Mesenchymal stem cell (in vitro differentiated cells and primary cell): Measurements from ENCODE around the gene FAM163B.
"Not testable (repeated sequence)": the region's sequence is repeated elsewhere in the genome, so short reads cannot be mapped to it uniquely, and the experiment has no call there.

Experiments
- DNase-seq: peaks from one replicate; pipeline ENCODE4 v3.0.0-alpha.2; 2013
- H2AFZ ChIP-seq: one replicate; pipeline ENCODE4 v1.6.1; 2013; ENCODE audit warnings: low read depth, mild to moderate bottlenecking, control low read depth, inconsistent platforms, low read length, moderate library complexity
- H2AK5ac ChIP-seq: 2 replicates; pipeline ENCODE4 v1.6.1; 2013; ENCODE audit warnings: low read length, moderate library complexity, mild to moderate bottlenecking, inconsistent platforms; ENCODE audit not compliant: severe bottlenecking
- H2BK120ac ChIP-seq: one replicate; pipeline ENCODE4 v1.6.1; 2013; ENCODE audit warnings: low read depth, mild to moderate bottlenecking, inconsistent platforms, low read length, moderate library complexity
- H2BK12ac ChIP-seq, 2 experiments: one replicate each; pipeline ENCODE4 v1.6.1; 2013; ENCODE audit warnings: inconsistent platforms in 2 of 2, low read length in 2 of 2, mild to moderate bottlenecking in 2 of 2, moderate library complexity in 2 of 2, control low read depth in 1 of 2
- H2BK15ac ChIP-seq: one replicate; pipeline ENCODE4 v1.6.1; 2013; ENCODE audit warnings: mild to moderate bottlenecking, low read depth, inconsistent platforms; ENCODE audit not compliant: poor library complexity, severe bottlenecking
- H2BK5ac ChIP-seq: 2 replicates; pipeline ENCODE4 v1.6.1; 2013; ENCODE audit warnings: low read depth, mild to moderate bottlenecking, low read length, control low read depth, inconsistent platforms; ENCODE audit not compliant: poor library complexity, severe bottlenecking
- H3K14ac ChIP-seq, 2 experiments: one replicate each; pipeline ENCODE4 v1.6.1; 2013; ENCODE audit warnings: inconsistent platforms in 2 of 2, low read length in 2 of 2, control low read depth in 1 of 2, mild to moderate bottlenecking in 1 of 2, moderate library complexity in 1 of 2
- H3K18ac ChIP-seq, 2 experiments: one replicate each; pipeline ENCODE4 v1.6.1; 2013; ENCODE audit warnings: inconsistent platforms in 2 of 2, low read length in 2 of 2, control low read depth in 1 of 2, low read depth in 1 of 2, mild to moderate bottlenecking in 1 of 2
- H3K23ac ChIP-seq, 2 experiments: one replicate each; pipeline ENCODE4 v1.6.1; 2013; ENCODE audit warnings: inconsistent platforms in 2 of 2, low read length in 2 of 2, mild to moderate bottlenecking in 2 of 2, moderate library complexity in 2 of 2, control low read depth in 1 of 2
- H3K27ac ChIP-seq: 2 replicates; pipeline ENCODE4 v1.5.1; 2013; ENCODE audit warnings: mild to moderate bottlenecking, moderate library complexity, low read length, control low read depth, inconsistent platforms; ENCODE audit not compliant: poor library complexity, severe bottlenecking
- H3K27me3 ChIP-seq, 2 experiments: 2 replicates each; pipeline versions ENCODE4 v1.6.1 to v1.7.0; 2013; ENCODE audit warnings: low read length in 2 of 2, mild to moderate bottlenecking in 2 of 2, moderate library complexity in 2 of 2, control low read depth in 1 of 2, inconsistent platforms in 1 of 2; ENCODE audit not compliant: control insufficient read depth in 1 of 2, insufficient read depth in 1 of 2
- H3K36me3 ChIP-seq, 2 experiments: 2 replicates each; pipeline versions ENCODE4 v1.6.1 to v1.7.0; 2013; ENCODE audit warnings: low read length in 2 of 2, control low read depth in 1 of 2, inconsistent platforms in 1 of 2, low read depth in 1 of 2, mild to moderate bottlenecking in 1 of 2; ENCODE audit not compliant: insufficient read depth in 2 of 2, control insufficient read depth in 1 of 2
- H3K4ac ChIP-seq, 2 experiments: one replicate each; pipeline ENCODE4 v1.6.1; 2013; ENCODE audit warnings: inconsistent platforms in 2 of 2, low read length in 2 of 2, mild to moderate bottlenecking in 2 of 2, moderate library complexity in 2 of 2, control low read depth in 1 of 2, low read depth in 1 of 2
- H3K4me1 ChIP-seq: 2 replicates; pipeline ENCODE4 v1.6.1; 2013; ENCODE audit warnings: low read depth, low read length, control low read depth; ENCODE audit not compliant: control insufficient read depth, insufficient read depth
- H3K4me2 ChIP-seq: 2 replicates; pipeline ENCODE4 v1.6.1; 2013; ENCODE audit warnings: low read length, mild to moderate bottlenecking, inconsistent platforms; ENCODE audit not compliant: poor library complexity, severe bottlenecking
- H3K4me3 ChIP-seq, 2 experiments: 2 replicates each; pipeline versions ENCODE4 v1.5.1 to v1.7.0; 2013; ENCODE audit warnings: low read length in 2 of 2, mild to moderate bottlenecking in 2 of 2, control low read depth in 1 of 2, low read depth in 1 of 2; ENCODE audit not compliant: insufficient read depth in 1 of 2
- H3K79me1 ChIP-seq: replicated peaks from 2 replicates; pipeline ENCODE4 v1.6.1; 2013; ENCODE audit warnings: mild to moderate bottlenecking, control low read depth, low read length, inconsistent platforms; ENCODE audit not compliant: poor library complexity, severe bottlenecking
- H3K9ac ChIP-seq: 2 replicates; pipeline ENCODE4 v1.7.0; 2013; ENCODE audit warnings: mild to moderate bottlenecking, low read length, moderate library complexity
- H3K9me3 ChIP-seq: 2 replicates; pipeline ENCODE4 v1.7.0; 2013; ENCODE audit warnings: mild to moderate bottlenecking, low read length; ENCODE audit not compliant: control insufficient read depth
- H4K8ac ChIP-seq: one replicate; pipeline ENCODE4 v1.6.1; 2013; ENCODE audit warnings: inconsistent platforms, mild to moderate bottlenecking, low read length, moderate library complexity
- H4K91ac ChIP-seq: one replicate; pipeline ENCODE4 v1.6.1; 2013; ENCODE audit warnings: mild to moderate bottlenecking, low read length, inconsistent platforms
- WGBS: methylation state at CpG from one replicate; pipeline ENCODE4 v1.1.7; 2013; ENCODE audit warnings: mixed read lengths; 5-methylcytosine and 5-hydroxymethylcytosine counted together

FAM163B gene

DNA sequence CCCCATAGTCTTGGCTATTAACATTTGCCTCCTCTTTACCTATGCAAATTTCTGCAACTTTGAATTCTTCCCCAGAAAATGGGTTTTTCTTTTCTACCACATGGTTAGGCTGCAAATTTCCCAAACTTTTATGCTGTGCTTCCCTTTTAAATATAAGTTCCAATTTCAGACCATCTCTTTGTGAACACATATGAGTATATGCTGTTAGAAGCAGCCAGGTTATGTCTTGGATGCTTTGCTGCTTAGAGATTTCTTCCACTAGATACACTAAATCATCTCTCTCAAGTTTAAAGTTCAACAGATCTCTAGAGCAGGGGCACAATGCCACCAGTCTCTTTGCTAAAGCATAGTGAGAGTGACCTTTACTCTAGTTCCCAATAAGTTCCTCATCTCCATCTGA, 16.8 kb upstream of the FAM163B start:
- H2AK5ac ChIP-seq, H3K14ac ChIP-seq, DNase-seq, H3K4ac ChIP-seq, H3K79me1 ChIP-seq, H3K9ac ChIP-seq, H4K8ac ChIP-seq, H2BK15ac ChIP-seq, H2BK5ac ChIP-seq, H2BK120ac ChIP-seq, H4K91ac ChIP-seq, H3K36me3 ChIP-seq, H3K4me2 ChIP-seq, H2BK12ac ChIP-seq, H3K23ac ChIP-seq, H2AFZ ChIP-seq, H3K27ac ChIP-seq, H3K18ac ChIP-seq, H3K4me1 ChIP-seq, H3K4me3 ChIP-seq: not testable (repeated sequence)
- H3K9me3 ChIP-seq = peaks cover 28% of the 10 kb centered on the region
- H3K27me3 ChIP-seq = peaks cover 44 to 70% of the 10 kb centered on the region in 2 experiments

DNA sequence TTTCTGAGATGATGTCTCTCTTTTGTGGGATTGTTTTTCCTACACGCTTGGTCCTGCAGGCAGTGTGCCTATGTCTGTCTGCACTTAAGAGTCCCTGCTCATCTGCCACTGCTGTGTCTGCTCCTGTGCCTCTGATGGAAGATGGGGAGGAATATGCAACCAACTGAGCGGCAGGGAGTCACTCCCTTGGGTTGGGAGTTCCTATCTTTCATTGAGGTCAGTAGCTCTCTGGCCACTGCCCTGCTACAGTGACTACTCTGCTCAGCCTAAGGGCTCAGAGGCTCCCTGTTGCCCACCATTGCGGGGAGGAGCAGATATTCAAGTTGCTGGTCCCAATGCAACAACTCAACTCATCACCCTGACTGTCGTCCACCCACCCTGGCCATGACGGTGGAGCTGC, 13.4 kb upstream of the FAM163B start:
- H2BK15ac ChIP-seq = no peak overlapping the region
- no peaks in the 10 kb centered on the region for H3K79me1 ChIP-seq
- H3K4ac ChIP-seq = no peak overlapping the region
- H2BK12ac ChIP-seq = no peak overlapping the region
- no peak overlapping the region for H3K27ac ChIP-seq
- no peak overlapping the region for H3K23ac ChIP-seq
- no peak overlapping the region for H3K4me3 ChIP-seq
- no peak overlapping the region for H2AFZ ChIP-seq
- no peak overlapping the region for H3K9ac ChIP-seq
- WGBS = 85% methylated on average over 5 of the region's 5 CpGs
- H3K9me3 ChIP-seq = peaks cover 24% of the 10 kb centered on the region
- no peak overlapping the region for H3K4me2 ChIP-seq
- DNase-seq = no peak
- no peak overlapping the region for H4K91ac ChIP-seq
- H3K18ac ChIP-seq = no peak overlapping the region
- H3K14ac ChIP-seq = no peak overlapping the region
- no peak overlapping the region for H2BK5ac ChIP-seq
- H2AK5ac ChIP-seq = no peak overlapping the region
- no peak overlapping the region for H2BK120ac ChIP-seq
- no peak overlapping the region for H4K8ac ChIP-seq
- H3K27me3 ChIP-seq = peaks cover 34 to 75% of the 10 kb centered on the region in 2 experiments
- no peaks in the 10 kb centered on the region for H3K36me3 ChIP-seq
- no peaks in the 10 kb centered on the region for H3K4me1 ChIP-seq

DNA sequence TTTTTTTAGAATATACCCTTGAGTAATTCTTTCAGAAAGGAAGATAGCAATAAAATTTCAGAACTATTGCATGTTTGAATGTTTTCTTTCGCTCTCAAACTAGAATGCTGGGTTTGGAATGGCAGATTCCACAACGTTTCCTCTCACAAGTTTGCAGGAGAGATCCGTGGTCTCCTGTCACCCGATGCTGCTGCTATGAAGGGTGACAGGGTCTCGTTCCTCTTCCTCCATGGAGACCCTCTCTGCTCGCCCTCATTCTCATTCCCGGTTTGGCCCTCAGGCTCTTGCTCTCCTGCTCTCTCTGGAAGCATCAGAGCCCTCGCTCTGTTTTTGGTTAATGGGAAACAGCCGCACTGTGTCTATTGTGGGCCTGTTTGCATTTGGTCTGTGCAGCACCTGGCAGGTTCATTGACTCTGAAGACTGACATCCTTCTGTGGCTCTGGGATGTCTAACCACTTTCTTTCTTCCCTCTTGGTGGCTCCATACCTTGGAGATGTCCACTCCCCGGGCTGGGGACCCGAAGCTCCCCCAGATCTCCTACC, 12.6 kb upstream of the FAM163B start:
- Histone ChIP-seq H3K4me2 (no peak overlapping the region), H3K4me1 (no peaks in the 10 kb centered on the region), H2BK15ac (no peak overlapping the region), H2AFZ (no peak overlapping the region), H3K36me3 (no peaks in the 10 kb centered on the region), H3K79me1 (no peaks in the 10 kb centered on the region), H2BK12ac (no peak overlapping the region), H3K9me3 (peaks cover 16% of the 10 kb centered on the region), H3K4me3 (no peak overlapping the region), H2AK5ac (no peak overlapping the region), H3K4ac (no peak overlapping the region), H3K23ac (no peak overlapping the region), H4K8ac (no peak overlapping the region), H2BK120ac (no peak overlapping the region), H3K27me3 (peaks cover 30 to 78% of the 10 kb centered on the region in 2 experiments), H2BK5ac (no peak overlapping the region), H3K9ac (no peak overlapping the region), H4K91ac (no peak overlapping the region), H3K27ac (no peak overlapping the region), H3K18ac (no peak overlapping the region), H3K14ac (no peak overlapping the region)
- WGBS = 80% methylated on average over 11 of the region's 11 CpGs
- no peak for DNase-seq

DNA sequence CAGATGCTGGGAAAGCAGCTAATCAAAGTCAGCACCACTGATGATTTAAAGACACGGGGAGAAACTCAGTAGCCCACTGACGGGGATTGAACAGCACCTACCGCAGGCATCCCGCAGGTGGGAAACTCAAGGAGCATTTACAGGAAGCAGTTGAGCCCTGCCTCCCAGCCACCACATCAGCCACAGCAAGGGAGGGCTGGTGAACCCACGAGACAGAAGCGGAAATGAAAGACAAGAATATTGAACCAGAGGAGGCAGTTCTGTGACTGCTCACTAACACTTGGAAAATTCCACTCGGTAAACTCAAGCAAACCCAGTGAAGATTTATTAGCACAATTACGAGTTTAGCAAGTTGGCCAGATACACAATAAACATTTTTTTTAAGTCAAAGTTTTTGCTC, 10.6 kb upstream of the FAM163B start:
- H4K91ac ChIP-seq = no peak overlapping the region
- H2BK120ac ChIP-seq = no peak overlapping the region
- no peaks in the 10 kb centered on the region for H3K36me3 ChIP-seq
- H3K27ac ChIP-seq = no peak overlapping the region
- WGBS = 28% methylated on average over 8 of the region's 8 CpGs
- DNase-seq = peak; percentile 18
- no peak overlapping the region for H2AFZ ChIP-seq
- no peak overlapping the region for H3K18ac ChIP-seq
- peaks cover under 1% of the 10 kb centered on the region for H3K9me3 ChIP-seq
- H3K4ac ChIP-seq = no peak overlapping the region
- H3K9ac ChIP-seq = no peak overlapping the region
- peaks cover 43 to 88% of the 10 kb centered on the region in 2 experiments for H3K27me3 ChIP-seq
- no peak overlapping the region for H2BK12ac ChIP-seq
- no peak overlapping the region for H2BK15ac ChIP-seq
- H2BK5ac ChIP-seq = no peak overlapping the region
- no peaks in the 10 kb centered on the region for H3K79me1 ChIP-seq
- H3K23ac ChIP-seq = no peak overlapping the region
- no peak overlapping the region for H3K4me3 ChIP-seq
- no peak overlapping the region for H3K4me2 ChIP-seq
- H3K4me1 ChIP-seq = no peaks in the 10 kb centered on the region
- no peak overlapping the region for H2AK5ac ChIP-seq
- no peak overlapping the region for H3K14ac ChIP-seq
- no peak overlapping the region for H4K8ac ChIP-seq
